ENCODE measurements around the gene LRP5.

- TF ChIP-seq CTCF (IDR thresholded peaks at IDR 0.05) (no peak), POLR2A (IDR thresholded peaks at IDR 0.05) (no peak), POLR2AphosphoS5 (IDR thresholded peaks at IDR 0.05) (no peak)
Observed at GRCh38 chr11:68311160-68312116, 953 bp upstream of the LRP5 start.
